SK-N-SH (cell line): Measurements from ENCODE around the gene PRLR. TPM values are rescaled to one million over a fixed set of nuclear protein-coding genes. Genes with fewer than 3 reads are reported as not detected.

Experiments used
- CTCF ChIA-PET: fragments of 300-600, 350-600 bp; formaldehyde crosslinking; extraction: SDS; loops from one replicate; lab custom pipeline; 2021; lab: Yijun Ruan, JAX
- POLR2A ChIA-PET: fragments of 350-600 bp; sonication (Branson Sonifier 250); formaldehyde crosslinking; extraction: SDS; loops from one replicate; lab custom pipeline; 2020; ENCODE audit warnings: antibody characterized with exemption, inconsistent platforms; lab: Yijun Ruan, JAX
- DNase-seq: peaks from one replicate; pipeline ENCODE4 v3.0.0; 2012
- H2AFZ ChIP-seq: fragments of 200-600 bp; sonication (generic); 2 replicates; pipeline ENCODE4 v1.8.1; 2016; ENCODE audit warnings: antibody characterized with exemption, mild to moderate bottlenecking, low read depth
- H3F3A ChIP-seq: fragments of 200-600 bp; sonication (generic); replicated peaks from 2 replicates; pipeline ENCODE3; 2016; ENCODE audit warnings: antibody characterized with exemption, mild to moderate bottlenecking; ENCODE audit not compliant: insufficient read depth
- H3K27ac ChIP-seq, 2 experiments: fragments of 200-500 bp in 1 of 2; fragments of 200-600 bp in 1 of 2; sonication (Bioruptor generic) in 1 of 2; sonication (generic), shearing (Covaris generic) in 1 of 2; 2 replicates each; pipeline versions ENCODE4 v1.5.1 to v1.6.1; 2014 to 2016; ENCODE audit warnings: low read depth in 2 of 2, inconsistent platforms in 1 of 2, low read length in 1 of 2, mild to moderate bottlenecking in 1 of 2, mixed read lengths in 1 of 2
- H3K27me3 ChIP-seq: fragments of 200-600 bp; sonication (generic), shearing (Covaris generic); 2 replicates; pipeline ENCODE4 v1.6.1; 2016; ENCODE audit warnings: mixed run types; ENCODE audit not compliant: insufficient read depth
- H3K36me3 ChIP-seq, 2 experiments: fragments of 200-500 bp in 1 of 2; fragments of 200-600 bp in 1 of 2; sonication (Bioruptor generic) in 1 of 2; sonication (generic) in 1 of 2; replicated peaks in 1 of 2; 2 replicates each; pipeline versions ENCODE3 to v1.5.1; 2014 to 2016; ENCODE audit warnings: low read length in 1 of 2, mild to moderate bottlenecking in 1 of 2; ENCODE audit not compliant: insufficient read depth in 2 of 2, control insufficient read depth in 1 of 2
- H3K4me1 ChIP-seq, 2 experiments: fragments of 200-500 bp in 1 of 2; fragments of 200-600 bp in 1 of 2; sonication (Bioruptor generic) in 1 of 2; sonication (generic), shearing (Covaris generic) in 1 of 2; 2 replicates each; pipeline versions ENCODE4 v1.5.1 to v1.6.1; 2014 to 2016; ENCODE audit warnings: low read depth in 1 of 2, low read length in 1 of 2, mixed run types in 1 of 2; ENCODE audit not compliant: insufficient read depth in 2 of 2, control insufficient read depth in 1 of 2
- H3K4me2 ChIP-seq: fragments of 200-600 bp; sonication (generic), shearing (Covaris generic); 2 replicates; pipeline ENCODE4 v1.6.1; 2017; ENCODE audit warnings: mixed run types
- H3K4me3 ChIP-seq, 2 experiments: fragments of 200-500 bp in 1 of 2; fragments of 200-600 bp in 1 of 2; sonication (Bioruptor generic) in 1 of 2; sonication (generic), shearing (Covaris generic) in 1 of 2; 2 replicates each; pipeline versions ENCODE4 v1.5.1 to v1.8.1; 2014 to 2016; ENCODE audit warnings: low read depth in 2 of 2, inconsistent platforms in 1 of 2, low read length in 1 of 2, mild to moderate bottlenecking in 1 of 2, mixed read lengths in 1 of 2, moderate library complexity in 1 of 2
- H3K79me2 ChIP-seq: fragments of 200-600 bp; sonication (generic); 2 replicates; pipeline ENCODE4 v1.8.1; 2017; ENCODE audit warnings: mild to moderate bottlenecking; ENCODE audit not compliant: insufficient read depth
- H3K9ac ChIP-seq: fragments of 200-600 bp; sonication (generic); 2 replicates; pipeline ENCODE4 v1.6.1; 2017; ENCODE audit warnings: mixed run types
- H3K9me2 ChIP-seq: fragments of 200-600 bp; sonication (generic); 2 replicates; pipeline ENCODE4 v1.6.1; 2017; ENCODE audit warnings: mixed run types
- H3K9me3 ChIP-seq: fragments of 200-600 bp; sonication (generic); 2 replicates; pipeline ENCODE4 v1.6.1; 2017; ENCODE audit warnings: mixed run types, mild to moderate bottlenecking, moderate library complexity
- H4K20me1 ChIP-seq: fragments of 200-600 bp; sonication (generic); 2 replicates; pipeline ENCODE4 v1.6.1; 2017; ENCODE audit warnings: mild to moderate bottlenecking, mixed run types; ENCODE audit not compliant: insufficient read depth
- FOXJ3 ChIP-seq: sonication (generic); formaldehyde crosslinking; IDR thresholded peaks from 2 replicates; pipeline ENCODE4 v1.5.1; 2020; ENCODE audit warnings: mild to moderate bottlenecking, missing genetic modification reagents
- FOXM1 ChIP-seq: IDR thresholded peaks from 2 replicates; pipeline ENCODE4 v1.4.0; 2012; ENCODE audit warnings: low read depth, mild to moderate bottlenecking
- GABPA ChIP-seq: IDR thresholded peaks from 2 replicates; pipeline ENCODE4 v1.4.0; 2012; ENCODE audit warnings: low read depth, mild to moderate bottlenecking
- JUND ChIP-seq: IDR thresholded peaks from 2 replicates; pipeline ENCODE4 v1.4.0; 2012
- MXI1 ChIP-seq: IDR thresholded peaks from 2 replicates; pipeline ENCODE4 v1.6.1; 2012; ENCODE audit warnings: mild to moderate bottlenecking, low read depth, low read length, improper control_type of control experiment
- NRF1 ChIP-seq: IDR thresholded peaks from 2 replicates; pipeline ENCODE4 v1.6.1; 2012; ENCODE audit warnings: low read depth, mild to moderate bottlenecking, low read length
- RAD21 ChIP-seq: IDR thresholded peaks from 2 replicates; pipeline ENCODE4 v1.6.1; 2012; ENCODE audit warnings: mild to moderate bottlenecking, low read length
- SIN3A ChIP-seq: IDR thresholded peaks from 2 replicates; pipeline ENCODE4 v1.6.1; 2012; ENCODE audit warnings: low read depth, mild to moderate bottlenecking, low read length, moderate library complexity, borderline replicate concordance
- SMC3 ChIP-seq: IDR thresholded peaks from 2 replicates; pipeline ENCODE4 v1.6.1; 2012; ENCODE audit warnings: low read depth, low read length, improper control_type of control experiment
- TAF1 ChIP-seq: IDR thresholded peaks from 2 replicates; pipeline ENCODE4 v1.6.1; 2012; ENCODE audit warnings: low read depth, mild to moderate bottlenecking, low read length, moderate library complexity, borderline replicate concordance
- TEAD4 ChIP-seq: IDR thresholded peaks from 2 replicates; pipeline ENCODE4 v1.4.0; 2012; ENCODE audit warnings: mild to moderate bottlenecking, borderline replicate concordance; ENCODE audit not compliant: insufficient read depth
- WGBS: methylation state at CpG from one replicate; pipeline ENCODE4 v1.1.6; 2017; ENCODE audit warnings: low lambda C conversion rate; 5-methylcytosine and 5-hydroxymethylcytosine counted together
- polyA plus RNA-seq, 3 experiments: library from polyadenylated mRNA; depleted of rRNA; stranded (reverse); fragments of >200 nt; gene quantifications; 2 replicates each; pipeline ENCODE4 v1.2.3, GENCODE V29; 2012
- TF ChIP-seq, protein P1 (sequence below): fragments of 150-350 bp; IDR thresholded peaks from 2 replicates; pipeline ENCODE4 v1.6.1; 2016; ENCODE audit warnings: mild to moderate bottlenecking, low read depth, low read length
- TF ChIP-seq, protein P2 (sequence below): IDR thresholded peaks from 2 replicates; pipeline ENCODE4 v1.6.1; 2012; ENCODE audit warnings: mild to moderate bottlenecking, low read depth, low read length, moderate library complexity
- TF ChIP-seq, protein P3 (sequence below): IDR thresholded peaks from 2 replicates; pipeline ENCODE4; 2012

The PRLR gene
- polyA plus RNA-seq, 1 of the 3 experiments (the other 2 are of a cell fraction), result 0.13 TPM

DNA sequence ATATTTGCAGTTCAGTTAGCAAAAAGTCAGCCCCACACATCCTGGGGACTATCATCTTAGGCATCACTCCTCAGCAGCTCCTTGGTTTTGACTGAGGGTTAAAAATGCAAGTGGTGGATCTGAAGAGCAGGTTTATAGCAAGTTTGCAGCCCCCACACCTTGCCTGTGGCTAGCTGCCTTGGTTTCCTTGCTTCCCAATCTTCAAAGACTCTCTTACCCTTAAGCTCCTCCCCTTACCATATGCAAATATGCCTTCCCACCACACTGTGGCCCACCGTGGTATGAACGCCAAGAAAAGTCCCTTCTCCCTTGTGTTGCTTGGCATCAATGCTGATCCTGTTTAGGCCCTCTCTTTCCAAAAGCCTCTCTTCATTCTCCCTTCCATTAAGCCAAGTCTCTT lies 137.6 kb downstream of the PRLR start (continued):
- TF ChIP-seq, protein P1, sequence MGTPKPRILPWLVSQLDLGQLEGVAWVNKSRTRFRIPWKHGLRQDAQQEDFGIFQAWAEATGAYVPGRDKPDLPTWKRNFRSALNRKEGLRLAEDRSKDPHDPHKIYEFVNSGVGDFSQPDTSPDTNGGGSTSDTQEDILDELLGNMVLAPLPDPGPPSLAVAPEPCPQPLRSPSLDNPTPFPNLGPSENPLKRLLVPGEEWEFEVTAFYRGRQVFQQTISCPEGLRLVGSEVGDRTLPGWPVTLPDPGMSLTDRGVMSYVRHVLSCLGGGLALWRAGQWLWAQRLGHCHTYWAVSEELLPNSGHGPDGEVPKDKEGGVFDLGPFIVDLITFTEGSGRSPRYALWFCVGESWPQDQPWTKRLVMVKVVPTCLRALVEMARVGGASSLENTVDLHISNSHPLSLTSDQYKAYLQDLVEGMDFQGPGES, result no peak
- TF ChIP-seq, protein P2, sequence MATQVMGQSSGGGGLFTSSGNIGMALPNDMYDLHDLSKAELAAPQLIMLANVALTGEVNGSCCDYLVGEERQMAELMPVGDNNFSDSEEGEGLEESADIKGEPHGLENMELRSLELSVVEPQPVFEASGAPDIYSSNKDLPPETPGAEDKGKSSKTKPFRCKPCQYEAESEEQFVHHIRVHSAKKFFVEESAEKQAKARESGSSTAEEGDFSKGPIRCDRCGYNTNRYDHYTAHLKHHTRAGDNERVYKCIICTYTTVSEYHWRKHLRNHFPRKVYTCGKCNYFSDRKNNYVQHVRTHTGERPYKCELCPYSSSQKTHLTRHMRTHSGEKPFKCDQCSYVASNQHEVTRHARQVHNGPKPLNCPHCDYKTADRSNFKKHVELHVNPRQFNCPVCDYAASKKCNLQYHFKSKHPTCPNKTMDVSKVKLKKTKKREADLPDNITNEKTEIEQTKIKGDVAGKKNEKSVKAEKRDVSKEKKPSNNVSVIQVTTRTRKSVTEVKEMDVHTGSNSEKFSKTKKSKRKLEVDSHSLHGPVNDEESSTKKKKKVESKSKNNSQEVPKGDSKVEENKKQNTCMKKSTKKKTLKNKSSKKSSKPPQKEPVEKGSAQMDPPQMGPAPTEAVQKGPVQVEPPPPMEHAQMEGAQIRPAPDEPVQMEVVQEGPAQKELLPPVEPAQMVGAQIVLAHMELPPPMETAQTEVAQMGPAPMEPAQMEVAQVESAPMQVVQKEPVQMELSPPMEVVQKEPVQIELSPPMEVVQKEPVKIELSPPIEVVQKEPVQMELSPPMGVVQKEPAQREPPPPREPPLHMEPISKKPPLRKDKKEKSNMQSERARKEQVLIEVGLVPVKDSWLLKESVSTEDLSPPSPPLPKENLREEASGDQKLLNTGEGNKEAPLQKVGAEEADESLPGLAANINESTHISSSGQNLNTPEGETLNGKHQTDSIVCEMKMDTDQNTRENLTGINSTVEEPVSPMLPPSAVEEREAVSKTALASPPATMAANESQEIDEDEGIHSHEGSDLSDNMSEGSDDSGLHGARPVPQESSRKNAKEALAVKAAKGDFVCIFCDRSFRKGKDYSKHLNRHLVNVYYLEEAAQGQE, result no peak

DNA sequence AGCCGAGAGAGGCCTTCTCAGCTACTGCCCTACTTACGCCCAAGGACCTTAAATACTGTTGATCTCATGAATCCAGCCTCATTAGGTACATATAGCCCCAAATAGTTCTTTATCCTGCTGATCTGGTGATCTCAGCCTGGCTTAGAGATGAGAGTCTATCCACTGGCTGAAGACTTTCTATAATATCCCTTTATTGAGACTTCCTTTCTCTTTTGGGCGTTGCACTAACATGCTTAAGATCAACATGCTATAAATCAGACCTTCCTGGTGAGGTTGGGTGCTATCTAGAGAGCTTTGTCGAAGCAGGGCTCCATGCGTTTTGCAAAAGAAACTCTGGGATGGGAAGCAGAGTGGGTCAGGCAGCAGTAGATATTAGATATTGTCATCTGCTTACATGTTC lies 138.6 kb downstream of the PRLR start:
- DNase-seq, result no peak
- TF ChIP-seq GABPA, result no peak
- no peak for TF ChIP-seq MXI1
- TF ChIP-seq TAF1, result no peak
- TF ChIP-seq FOXM1, result no peak
- no peak for TF ChIP-seq RAD21
- no peak for TF ChIP-seq TEAD4
- no peak for TF ChIP-seq FOXJ3 (CRISPR knock-in tag)
- TF ChIP-seq, protein P3, sequence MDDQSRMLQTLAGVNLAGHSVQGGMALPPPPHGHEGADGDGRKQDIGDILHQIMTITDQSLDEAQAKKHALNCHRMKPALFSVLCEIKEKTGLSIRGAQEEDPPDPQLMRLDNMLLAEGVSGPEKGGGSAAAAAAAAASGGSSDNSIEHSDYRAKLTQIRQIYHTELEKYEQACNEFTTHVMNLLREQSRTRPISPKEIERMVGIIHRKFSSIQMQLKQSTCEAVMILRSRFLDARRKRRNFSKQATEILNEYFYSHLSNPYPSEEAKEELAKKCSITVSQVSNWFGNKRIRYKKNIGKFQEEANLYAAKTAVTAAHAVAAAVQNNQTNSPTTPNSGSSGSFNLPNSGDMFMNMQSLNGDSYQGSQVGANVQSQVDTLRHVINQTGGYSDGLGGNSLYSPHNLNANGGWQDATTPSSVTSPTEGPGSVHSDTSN, result no peak
- TF ChIP-seq SMC3, result no peak
- TF ChIP-seq NRF1, result no peak
- TF ChIP-seq JUND, result no peak
- TF ChIP-seq, protein P1, result no peak
- no peak for TF ChIP-seq SIN3A
- WGBS, result 25% methylated on average over 4 of the region's 5 CpGs
- H3K9me3 ChIP-seq, result no peaks in the 10 kb centered on the region
- H3K79me2 ChIP-seq, result no peaks in the 10 kb centered on the region
- no peaks in the 10 kb centered on the region; the same call in 1 of the 2 replicates for H3K27me3 ChIP-seq
- H3F3A ChIP-seq, result no peaks in the 10 kb centered on the region
- H3K27ac ChIP-seq, result no peak overlapping the region
- no peak overlapping the region for H3K9ac ChIP-seq
- ChIA-PET POLR2A (no interaction called here), CTCF (interaction anchor here (1.3 to 2.9 kb wide), 5 partner anchors 29 to 833 kb away, joined by 4 to 16 read pairs (median 5); no protein-coding TSS in a partner anchor)
- H3K4me1 ChIP-seq, result no peaks in the 10 kb centered on the region
- H2AFZ ChIP-seq, result no peak overlapping the region
- H3K4me3 ChIP-seq, result no peak overlapping the region
- no peaks in the 10 kb centered on the region for H3K36me3 ChIP-seq
- H4K20me1 ChIP-seq, result no peaks in the 10 kb centered on the region
- H3K9me2 ChIP-seq, result no peaks in the 10 kb centered on the region
- no peak overlapping the region for H3K4me2 ChIP-seq
